8988T (cell line): ENCODE results near the gene CIAO3.
A peak's percentile ranks its signal among the peaks of the same experiment; 100 is the strongest.
"Not testable (repeated sequence)": the region's sequence is repeated elsewhere in the genome, so short reads cannot be mapped to it uniquely, and the experiment has no call there.

Source experiments
- DNase-seq: peaks from one replicate; pipeline ENCODE4 v3.0.0; 2011

The CIAO3 gene

GRCh38 chr16:708019-708418 is 32.8 kb downstream of the CIAO3 start:
- no peak for DNase-seq

GRCh38 chr16:707062-707538 is 33.7 kb downstream of the CIAO3 start:
- no peak for DNase-seq

GRCh38 chr16:706189-707061 is 34.4 kb downstream of the CIAO3 start:
- DNase-seq: no peak

- DNase-seq: peak; percentile 89
These were observed 35.2 kb downstream of the CIAO3 start, which contains the start of gene FBXL16 for GRCh38 chr16:705431-706188. Gene FBXL16 (minus strand): TSS chr16:705801. CDS start chr16:697405, 8,396 bp downstream.

GRCh38 chr16:704552-705380 is 36.0 kb downstream of the CIAO3 start:
- no peak for DNase-seq

- DNase-seq: no peak
These were observed 36.8 kb downstream of the CIAO3 start for GRCh38 chr16:704047-704446.

GRCh38 chr16:703406-703805 is 37.4 kb downstream of the CIAO3 start:
- DNase-seq: no peak

GRCh38 chr16:702341-702740 is 38.5 kb downstream of the CIAO3 start:
- DNase-seq: no peak

- no peak for DNase-seq
These were observed 39.9 kb downstream of the CIAO3 start for GRCh38 chr16:700684-701584.

- DNase-seq: no peak
These were observed 41.7 kb downstream of the CIAO3 start for GRCh38 chr16:698911-699671.

GRCh38 chr16:695355-696089 is 45.3 kb downstream of the CIAO3 start:
- no peak for DNase-seq

- DNase-seq: no peak
These were observed 45.9 kb downstream of the CIAO3 start for GRCh38 chr16:694863-695354.

- no peak for DNase-seq
These were observed 46.5 kb downstream of the CIAO3 start for GRCh38 chr16:694187-694862.

GRCh38 chr16:693766-694165 is 47.0 kb downstream of the CIAO3 start:
- no peak for DNase-seq

GRCh38 chr16:693364-693763 is 47.4 kb downstream of the CIAO3 start:
- no peak for DNase-seq

GRCh38 chr16:692356-693108 is 48.3 kb downstream of the CIAO3 start:
- no peak for DNase-seq

- DNase-seq: not testable (repeated sequence)
These were observed 49.6 kb downstream of the CIAO3 start for GRCh38 chr16:691242-691641.

- no peak for DNase-seq
These were observed 51.5 kb downstream of the CIAO3 start for GRCh38 chr16:689175-689897.
